ENCODE measurements around the gene MRM2.
A peak's percentile ranks its signal among the peaks of the same experiment; 100 is the strongest.

MRM2 gene

GRCh38 chr7:2201686-2202360, 40.2 kb downstream of the MRM2 start:
- peak; percentile 3 for DNase-seq

- no peak for DNase-seq
These were observed 40.9 kb downstream of the MRM2 start for GRCh38 chr7:2201128-2201527.

- no peak for DNase-seq
These were observed 41.4 kb downstream of the MRM2 start for GRCh38 chr7:2200584-2200980.

GRCh38 chr7:2199956-2200583, 41.9 kb downstream of the MRM2 start:
- DNase-seq = no peak

GRCh38 chr7:2199528-2199927, 42.5 kb downstream of the MRM2 start:
- no peak for DNase-seq

GRCh38 chr7:2198760-2199159, 43.2 kb downstream of the MRM2 start:
- no peak for DNase-seq

GRCh38 chr7:2198206-2198605, 43.8 kb downstream of the MRM2 start:
- no peak for DNase-seq

GRCh38 chr7:2197436-2198155, 44.4 kb downstream of the MRM2 start:
- no peak for DNase-seq

- DNase-seq = no peak
These were observed 45.3 kb downstream of the MRM2 start for GRCh38 chr7:2196381-2197378.

- DNase-seq = no peak
These were observed 46.4 kb downstream of the MRM2 start for GRCh38 chr7:2195400-2196246.

GRCh38 chr7:2193575-2194305, 48.3 kb downstream of the MRM2 start:
- no peak for DNase-seq

GRCh38 chr7:2192831-2193534, 49.0 kb downstream of the MRM2 start:
- DNase-seq = no peak

- peak; percentile 19 for DNase-seq
These were observed 51.0 kb downstream of the MRM2 start for GRCh38 chr7:2191016-2191415.

- peak; percentile 79 for DNase-seq
These were observed 51.5 kb downstream of the MRM2 start for GRCh38 chr7:2190531-2190930.

- DNase-seq = no peak
These were observed 55.8 kb downstream of the MRM2 start for GRCh38 chr7:2186166-2186565.

- DNase-seq = no peak
These were observed 56.3 kb downstream of the MRM2 start for GRCh38 chr7:2185715-2186114.

All from fibroblast of upper back skin (primary cell).